GM19467 (cell line): ENCODE results near the gene NDRG3.

Source experiments
- ATAC-seq: cut with Tn5 transposase; IDR thresholded peaks from one replicate; pipeline ENCODE4 v1.9.1; 2021; ENCODE audit warnings: mild to moderate bottlenecking, moderate library complexity; ENCODE audit not compliant: unreplicated experiment

Gene NDRG3

GRCh38 chr20:36745927-36746659 lies at the start of gene NDRG3:
NDRG3 (minus strand) TSS chr20:36746090; CDS start chr20:36721735, 24,355 bp downstream.
- peak; percentile 85 for ATAC-seq

- no peak for ATAC-seq
Observed at GRCh38 chr20:36794116-36794474, 48.2 kb upstream of the NDRG3 start.

GRCh38 chr20:36793294-36794115 lies 47.6 kb upstream of the NDRG3 start:
- no peak for ATAC-seq

GRCh38 chr20:36792422-36792821 lies 46.5 kb upstream of the NDRG3 start:
- ATAC-seq, result no peak

- no peak for ATAC-seq
Observed at GRCh38 chr20:36791862-36792261, 46.0 kb upstream of the NDRG3 start.

GRCh38 chr20:36786663-36787062 lies 40.8 kb upstream of the NDRG3 start:
- ATAC-seq, result no peak

GRCh38 chr20:36786246-36786645 lies 40.4 kb upstream of the NDRG3 start:
- no peak for ATAC-seq

- no peak for ATAC-seq
Observed at GRCh38 chr20:36785308-36785707, 39.4 kb upstream of the NDRG3 start.

GRCh38 chr20:36784900-36785299 lies 39.0 kb upstream of the NDRG3 start:
- no peak for ATAC-seq

- no peak for ATAC-seq
Observed at GRCh38 chr20:36784116-36784515, 38.2 kb upstream of the NDRG3 start.

GRCh38 chr20:36779656-36780025 lies 33.8 kb upstream of the NDRG3 start:
- ATAC-seq, result no peak

GRCh38 chr20:36778831-36779655 lies 33.2 kb upstream of the NDRG3 start:
- ATAC-seq, result no peak

- no peak for ATAC-seq
Observed at GRCh38 chr20:36777576-36777975, 31.7 kb upstream of the NDRG3 start.

- no peak for ATAC-seq
Observed at GRCh38 chr20:36777167-36777566, 31.3 kb upstream of the NDRG3 start.

- ATAC-seq, result no peak
Observed at GRCh38 chr20:36775826-36776225, 29.9 kb upstream of the NDRG3 start.

GRCh38 chr20:36775196-36775595 lies 29.3 kb upstream of the NDRG3 start:
- no peak for ATAC-seq

- peak; percentile 77 for ATAC-seq
Observed at GRCh38 chr20:36773597-36774390, 27.9 kb upstream of the NDRG3 start, which contains the start of gene DSN1. DSN1 (minus strand) TSS chr20:36773763; CDS start chr20:36771458, 2,305 bp downstream.

- peak; percentile 3 for ATAC-seq
Observed at GRCh38 chr20:36773107-36773596, 27.3 kb upstream of the NDRG3 start.

- no peak for ATAC-seq
Observed at GRCh38 chr20:36770680-36771079, 24.8 kb upstream of the NDRG3 start.

- no peak for ATAC-seq
Observed at GRCh38 chr20:36768768-36769430, 23.0 kb upstream of the NDRG3 start.
